H1 (cell line): ENCODE data around the gene TEF. TPM values are rescaled to one million over a fixed set of nuclear protein-coding genes. Genes with fewer than 3 reads are reported as not detected.

Source experiments
- CTCF ChIA-PET: fragments of 300-600 bp; sonication (Branson Sonifier 250); formaldehyde crosslinking; loops from one replicate; lab custom pipeline; 2021; ENCODE audit not compliant: partially characterized antibody; lab: Charles Lee
- POLR2A ChIA-PET: fragments of 300-600 bp; sonication (Branson Sonifier 250); formaldehyde crosslinking; loops from one replicate; lab custom pipeline; 2021; ENCODE audit warnings: inconsistent platforms; ENCODE audit not compliant: partially characterized antibody; lab: Charles Lee
- DNase-seq, 2 experiments: peaks; one replicate each; pipeline versions ENCODE4 v3.0.0 to v3.0.0-alpha.2; 2010 to 2022; ENCODE audit warnings: low spot score in 2 of 2, low read depth in 1 of 2, mixed read lengths in 1 of 2
- FAIRE-seq: peaks from 2 replicates; lab custom pipeline; 2011; peaks lifted over from hg19 to GRCh38; lab: Jason Lieb, UNC
- H2AFZ ChIP-seq: 2 replicates; pipeline ENCODE4 v1.8.1; 2012; ENCODE audit warnings: low read length, inconsistent platforms
- H2AK5ac ChIP-seq: 2 replicates; pipeline ENCODE4 v1.6.1; 2013; ENCODE audit warnings: low read depth, low read length
- H2BK120ac ChIP-seq: replicated peaks from 2 replicates; pipeline ENCODE3; 2013; ENCODE audit warnings: low read depth, low read length, inconsistent platforms
- H2BK12ac ChIP-seq: 2 replicates; pipeline ENCODE4 v1.6.1; 2013; ENCODE audit warnings: low read depth, low read length
- H2BK15ac ChIP-seq: 2 replicates; pipeline ENCODE4 v1.6.1; 2013; ENCODE audit warnings: low read length
- H2BK20ac ChIP-seq: 2 replicates; pipeline ENCODE4 v1.6.1; 2013; ENCODE audit warnings: low read length
- H2BK5ac ChIP-seq: 2 replicates; pipeline ENCODE4 v1.6.1; 2013; ENCODE audit warnings: low read depth, low read length
- H3K14ac ChIP-seq: 2 replicates; pipeline ENCODE4 v1.6.1; 2013; ENCODE audit warnings: inconsistent platforms; ENCODE audit not compliant: insufficient read length
- H3K18ac ChIP-seq: 2 replicates; pipeline ENCODE4 v1.6.1; 2013; ENCODE audit warnings: low read length; ENCODE audit errors: extremely low read depth
- H3K23ac ChIP-seq: 2 replicates; pipeline ENCODE4 v1.6.1; 2013; ENCODE audit warnings: inconsistent platforms; ENCODE audit not compliant: insufficient read length
- H3K23me2 ChIP-seq: 2 replicates; pipeline ENCODE4 v1.6.1; 2013; ENCODE audit warnings: low read depth, low read length
- H3K27ac ChIP-seq: 2 replicates; pipeline ENCODE4 v1.6.1; 2011; ENCODE audit warnings: low read depth, low read length, inconsistent platforms
- H3K27me3 ChIP-seq, 4 experiments: replicated peaks in 1 of 4; 1 replicate in 1 of 4; 2 replicates in 3 of 4; pipeline versions ENCODE4 v1.6.1 to v1.8.1; 2011 to 2013; ENCODE audit warnings: low read length in 3 of 4, mild to moderate bottlenecking in 3 of 4, inconsistent platforms in 2 of 4, mixed read lengths in 2 of 4, moderate library complexity in 1 of 4; ENCODE audit not compliant: control insufficient read depth in 3 of 4, insufficient read depth in 3 of 4; ENCODE audit errors: extremely low read depth in 1 of 4
- H3K36me3 ChIP-seq, 4 experiments: 2 replicates each; pipeline versions ENCODE4 v1.6.1 to v1.8.1; 2011 to 2013; ENCODE audit warnings: mild to moderate bottlenecking in 4 of 4, low read length in 3 of 4, moderate library complexity in 2 of 4, control low read depth in 1 of 4, inconsistent platforms in 1 of 4; ENCODE audit not compliant: insufficient read depth in 4 of 4, control insufficient read depth in 2 of 4
- H3K4ac ChIP-seq: replicated peaks from 2 replicates; pipeline ENCODE3; 2013; ENCODE audit warnings: low read length, low read depth, mixed read lengths, inconsistent platforms; ENCODE audit not compliant: insufficient read length
- H3K4me1 ChIP-seq, 4 experiments: replicated peaks in 1 of 4; 1 replicate in 1 of 4; 2 replicates in 3 of 4; pipeline versions ENCODE4 v1.6.1 to v1.8.1; 2011 to 2013; ENCODE audit warnings: low read length in 3 of 4, inconsistent platforms in 2 of 4, mixed read lengths in 1 of 4; ENCODE audit not compliant: insufficient read depth in 4 of 4, control insufficient read depth in 3 of 4
- H3K4me2 ChIP-seq, 2 experiments: 2 replicates each; pipeline versions ENCODE4 v1.6.1 to v1.8.1; 2011 to 2013; ENCODE audit warnings: low read depth in 2 of 2, low read length in 2 of 2, control low read depth in 1 of 2, inconsistent platforms in 1 of 2, mild to moderate bottlenecking in 1 of 2; ENCODE audit not compliant: insufficient read depth in 1 of 2
- H3K4me3 ChIP-seq, 4 experiments: fragments of 200-600, 300-600 bp in 1 of 4; sonication (generic), shearing (Covaris generic), sonication (Bioruptor Twin) in 1 of 4; 2 replicates each; pipeline versions ENCODE4 v1.5.1 to v1.8.1; 2011 to 2016; ENCODE audit warnings: low read length in 4 of 4, low read depth in 3 of 4, control low read depth in 2 of 4, inconsistent platforms in 2 of 4, mild to moderate bottlenecking in 2 of 4, mixed read lengths in 1 of 4, moderate library complexity in 1 of 4; ENCODE audit not compliant: insufficient read depth in 2 of 4; ENCODE audit errors: extremely low read depth in 1 of 4
- H3K56ac ChIP-seq: replicated peaks from 2 replicates; pipeline ENCODE3; 2013; ENCODE audit warnings: low read depth, mild to moderate bottlenecking, mixed read lengths, low read length, inconsistent platforms; ENCODE audit not compliant: insufficient read length
- H3K79me1 ChIP-seq: 2 replicates; pipeline ENCODE4 v1.6.1; 2013; ENCODE audit warnings: low read depth, low read length, control low read depth
- H3K79me2 ChIP-seq, 2 experiments: 2 replicates each; pipeline versions ENCODE4 v1.6.1 to v1.8.1; 2012 to 2013; ENCODE audit warnings: low read length in 2 of 2, mild to moderate bottlenecking in 2 of 2, inconsistent platforms in 1 of 2; ENCODE audit not compliant: insufficient read depth in 2 of 2, control insufficient read depth in 1 of 2
- H3K9ac ChIP-seq, 4 experiments: replicated peaks in 1 of 4; 1 replicate in 1 of 4; 2 replicates in 3 of 4; pipeline versions ENCODE4 v1.6.1 to v1.8.1; 2011 to 2013; ENCODE audit warnings: low read depth in 3 of 4, low read length in 3 of 4, control low read depth in 2 of 4, mild to moderate bottlenecking in 2 of 4, moderate library complexity in 2 of 4, inconsistent platforms in 1 of 4; ENCODE audit errors: extremely low read depth in 1 of 4
- H3K9me3 ChIP-seq, 2 experiments: 2 replicates each; pipeline versions ENCODE4 v1.6.1 to v1.8.1; 2012 to 2013; ENCODE audit warnings: mild to moderate bottlenecking in 2 of 2, moderate library complexity in 2 of 2, control low read depth in 1 of 2, inconsistent platforms in 1 of 2, low read depth in 1 of 2, low read length in 1 of 2, mixed read lengths in 1 of 2; ENCODE audit not compliant: insufficient read depth in 2 of 2
- H4K20me1 ChIP-seq, 2 experiments: replicated peaks in 1 of 2; 2 replicates each; pipeline versions ENCODE3 to v1.8.1; 2011 to 2013; ENCODE audit warnings: inconsistent platforms in 2 of 2, low read length in 2 of 2, mild to moderate bottlenecking in 1 of 2; ENCODE audit not compliant: insufficient read depth in 2 of 2, control insufficient read depth in 1 of 2
- H4K5ac ChIP-seq: 2 replicates; pipeline ENCODE4 v1.6.1; 2013; ENCODE audit warnings: low read length, low read depth, mixed read lengths, inconsistent platforms; ENCODE audit not compliant: insufficient read length
- H4K8ac ChIP-seq: 2 replicates; pipeline ENCODE4 v1.8.0; 2013; ENCODE audit warnings: mild to moderate bottlenecking, moderate library complexity, low read length, inconsistent platforms; ENCODE audit not compliant: insufficient read depth; ENCODE audit errors: extremely low read depth
- H4K91ac ChIP-seq: replicated peaks from 2 replicates; pipeline ENCODE3; 2013; ENCODE audit warnings: low read length, mixed read lengths, inconsistent platforms; ENCODE audit not compliant: insufficient read length
- ASH2L ChIP-seq: fragments of 200-600, 300-600 bp; sonication (generic); IDR thresholded peaks from one replicate; pipeline ENCODE4 v1.7.1; 2017; ENCODE audit warnings: low read length
- CEBPB ChIP-seq: IDR thresholded peaks from 2 replicates; pipeline ENCODE4 v1.6.1; 2012; ENCODE audit warnings: low read depth, low read length
- EZH2 ChIP-seq: fragments of 200-600 bp; sonication (generic); IDR thresholded peaks from 2 replicates; pipeline ENCODE4 v1.7.1; 2012; ENCODE audit warnings: low read depth, mild to moderate bottlenecking, moderate library complexity, low read length, inconsistent platforms; ENCODE audit not compliant: severe bottlenecking
- FOSL1 ChIP-seq: IDR thresholded peaks from 2 replicates; pipeline ENCODE4 v1.6.1; 2011; ENCODE audit warnings: mild to moderate bottlenecking, low read depth, low read length, moderate library complexity; ENCODE audit not compliant: insufficient read depth
- POLR2AphosphoS5 ChIP-seq: IDR thresholded peaks from 2 replicates; pipeline ENCODE4 v1.6.1; 2011; ENCODE audit warnings: low read depth, low read length
- SIRT6 ChIP-seq: IDR thresholded peaks from one replicate; pipeline ENCODE4 v1.7.1; 2012; ENCODE audit warnings: low read length, inconsistent platforms
- WGBS, 2 experiments: shearing (Covaris generic) in 1 of 2; methylation state at CpG; one replicate each; pipeline versions ENCODE4 v1.1.6 to v1.1.7; 2013 to 2015; ENCODE audit warnings: low lambda C conversion rate in 2 of 2, mixed read lengths in 2 of 2, inconsistent platforms in 1 of 2, low coverage in 1 of 2, missing lambda C conversion rate in 1 of 2; ENCODE audit not compliant: insufficient replicate concordance in 2 of 2, insufficient coverage in 1 of 2, insufficient read length in 1 of 2; ENCODE audit errors: extremely low coverage in 1 of 2, missing lambda C conversion rate in 1 of 2; 5-methylcytosine and 5-hydroxymethylcytosine counted together
- polyA plus RNA-seq, 7 experiments: library from polyadenylated mRNA; depleted of rRNA in 3 of 7; stranded (reverse) in 5 of 7; unstranded in 2 of 7; fragments of >200 nt in 5 of 7; fragments of 200-250 nt in 2 of 7; gene quantifications; 1 replicate in 5 of 7; 2 replicates in 1 of 7; 4 replicates in 1 of 7; pipeline versions ENCODE4 v1.2.1 to v1.2.3, GENCODE V29; 2011 to 2013; ENCODE audit warnings: missing spikeins in 2 of 7, mixed read lengths in 2 of 7
- total RNA-seq: library from RNA; stranded (reverse); fragmentation: NEBNext Ultra II Directional; extraction: Animal tissue kit (Norgen Biotek cat#: 25700); gene quantifications from 2 replicates; pipeline ENCODE4 v1.2.1, GENCODE V29; 2021

The TEF gene
- total and polyA plus RNA-seq, 2 of the 8 experiments (the other 6 are each of a cell fraction or from before 2014, with no cell fraction given) = 7.4 to 9.0 TPM

GRCh38 chr22:41369424-41369745 lies 12.4 kb upstream of the TEF start:
- peaks cover 7 to 22% (median 11%) of the 10 kb centered on the region in 4 experiments; a peak in 6 of 7 replicates for H3K4me1 ChIP-seq
- H3K79me2 ChIP-seq = no peaks in the 10 kb centered on the region
- no peak overlapping the region for H3K18ac ChIP-seq
- H2AK5ac ChIP-seq = no peak overlapping the region
- ChIA-PET POLR2A (interaction anchor here (1.4 to 11.5 kb wide), 2 partner anchors 10 to 18 kb away, joined by 3 to 129 read pairs; partner anchors contain the start of gene TEF), CTCF (interaction anchor here (0.6 to 1.0 kb wide), 2 partner anchors 20 to 131 kb away, joined by 3 read pairs; no protein-coding TSS in a partner anchor)
- no peak overlapping the region for H4K5ac ChIP-seq
- H2BK15ac ChIP-seq = no peak overlapping the region
- no peaks in the 10 kb centered on the region for H3K9me3 ChIP-seq
- no peak overlapping the region for H3K4ac ChIP-seq
- no peak overlapping the region for H4K91ac ChIP-seq
- no peaks in the 10 kb centered on the region; a peak in 1 of 7 replicates for H3K27me3 ChIP-seq
- no peak overlapping the region for H2BK20ac ChIP-seq
- H2BK5ac ChIP-seq = no peak overlapping the region
- no peak overlapping the region for H2BK120ac ChIP-seq
- H3K4me2 ChIP-seq = no peak overlapping the region
- 72% methylated on average over 3 of the region's 3 CpGs; no CpG with 5 or more reads in 1 of the 2 experiments for WGBS, 2 experiments
- no peak overlapping the region for H4K8ac ChIP-seq
- H3K79me1 ChIP-seq = no peaks in the 10 kb centered on the region
- H3K14ac ChIP-seq = no peak overlapping the region
- TF ChIP-seq EZH2 (no peak), SIRT6 (no peak), FOSL1 (no peak), POLR2AphosphoS5 (no peak), ASH2L (no peak), CEBPB (no peak)
- no peak overlapping the region for H3K56ac ChIP-seq
- H3K27ac ChIP-seq = no peak overlapping the region
- H2BK12ac ChIP-seq = no peak overlapping the region
- DNase-seq (no peak), FAIRE-seq (no peak)
- H2AFZ ChIP-seq = no peak overlapping the region
- H3K36me3 ChIP-seq = no peaks in the 10 kb centered on the region
- no peaks in the 10 kb centered on the region for H3K23me2 ChIP-seq
- H3K23ac ChIP-seq = no peak overlapping the region
- no peak overlapping the region for H3K9ac ChIP-seq
- no peak overlapping the region for H3K4me3 ChIP-seq
- H4K20me1 ChIP-seq = no peaks in the 10 kb centered on the region
